GM10847 (cell line): Measurements from ENCODE around the gene TBX20.

ENCODE experiments used
- POLR2A ChIP-seq: IDR thresholded peaks from 2 replicates; pipeline ENCODE4 v1.6.1; 2011; ENCODE audit not compliant: insufficient read length; ENCODE audit errors: extremely low read depth

Gene TBX20, protein sequence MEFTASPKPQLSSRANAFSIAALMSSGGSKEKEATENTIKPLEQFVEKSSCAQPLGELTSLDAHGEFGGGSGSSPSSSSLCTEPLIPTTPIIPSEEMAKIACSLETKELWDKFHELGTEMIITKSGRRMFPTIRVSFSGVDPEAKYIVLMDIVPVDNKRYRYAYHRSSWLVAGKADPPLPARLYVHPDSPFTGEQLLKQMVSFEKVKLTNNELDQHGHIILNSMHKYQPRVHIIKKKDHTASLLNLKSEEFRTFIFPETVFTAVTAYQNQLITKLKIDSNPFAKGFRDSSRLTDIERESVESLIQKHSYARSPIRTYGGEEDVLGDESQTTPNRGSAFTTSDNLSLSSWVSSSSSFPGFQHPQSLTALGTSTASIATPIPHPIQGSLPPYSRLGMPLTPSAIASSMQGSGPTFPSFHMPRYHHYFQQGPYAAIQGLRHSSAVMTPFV

DNA sequence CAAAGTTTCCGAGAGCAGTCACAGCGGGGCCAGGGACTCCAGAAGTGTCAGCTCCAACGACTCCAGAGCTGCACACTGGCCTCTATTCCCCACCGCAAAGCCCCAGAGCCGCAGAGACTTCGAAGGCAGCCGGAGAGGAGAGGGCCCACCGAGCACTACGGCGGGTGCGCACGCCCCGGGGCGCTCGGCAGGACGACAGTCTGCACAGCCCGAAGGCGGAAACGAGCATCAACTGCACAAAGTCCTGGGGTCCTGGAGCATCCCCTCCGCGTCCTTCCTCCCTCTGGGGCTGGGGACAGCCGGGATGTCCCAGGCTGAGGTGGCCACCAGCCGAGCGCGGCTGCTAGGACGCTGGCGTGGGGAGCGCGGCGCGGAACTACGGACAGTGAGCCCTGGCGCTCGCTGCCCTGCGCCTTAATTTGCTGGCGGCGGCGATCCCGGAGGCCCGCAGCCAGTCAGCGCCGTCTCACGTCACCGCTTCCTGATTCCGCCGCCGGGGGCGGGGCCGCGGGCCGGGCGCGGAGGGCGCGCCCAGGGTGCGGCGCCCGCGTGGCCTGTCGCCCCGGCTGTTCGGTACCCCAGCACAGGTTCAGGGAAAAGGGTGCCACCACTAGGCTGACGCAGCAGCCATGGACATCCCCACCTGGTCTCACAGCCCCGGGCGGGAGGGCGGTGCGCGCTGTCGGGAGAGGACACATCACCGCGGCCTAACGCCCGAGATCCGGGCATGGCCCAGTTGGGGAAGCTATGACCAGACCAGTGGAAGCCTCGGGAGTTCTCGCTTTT is at the start of gene TBX20:
Gene TBX20 (minus strand): TSS at position 391 of the 786 bp plus-strand sequence. CDS start 480 bp downstream, outside the sequence.
- TF ChIP-seq POLR2A, result no peak

DNA sequence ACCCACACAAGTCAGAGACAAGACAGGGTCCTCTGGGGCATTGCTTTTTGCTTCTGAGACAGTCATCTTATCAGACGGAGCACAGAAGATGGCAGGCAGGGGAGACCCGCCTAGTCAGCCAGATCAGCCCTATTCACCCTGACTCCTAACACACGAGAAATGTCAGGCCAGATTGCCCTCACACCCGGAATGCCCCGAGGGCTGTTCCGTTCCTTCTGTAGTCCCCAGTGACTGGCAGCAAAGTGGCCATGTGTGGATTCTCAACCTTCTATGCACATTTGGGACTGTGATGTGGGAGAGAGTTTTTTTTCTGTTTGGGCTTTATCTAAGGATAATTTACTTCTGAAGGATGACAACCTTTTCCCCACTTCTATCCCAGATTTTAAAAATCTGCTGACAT is 35.5 kb upstream of the TBX20 start:
- no peak for TF ChIP-seq POLR2A

DNA sequence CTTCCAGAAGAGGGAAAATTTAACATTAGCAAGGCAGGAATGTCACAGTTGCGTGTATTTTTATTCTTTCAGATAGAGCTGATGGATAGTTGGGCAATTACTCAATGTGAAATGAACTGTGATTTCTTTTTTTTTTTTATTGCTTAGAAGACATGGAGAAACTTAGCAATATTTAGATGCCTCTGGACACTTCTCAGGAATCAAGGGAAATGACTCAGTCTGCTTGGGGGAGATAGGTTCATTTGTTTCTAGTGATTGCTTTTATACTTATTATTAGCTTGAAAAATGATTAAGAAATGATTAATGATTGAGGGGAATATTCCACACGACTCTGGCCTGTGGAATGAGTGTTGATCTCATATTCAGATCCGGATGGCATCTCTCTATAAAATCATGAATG is 33.1 kb upstream of the TBX20 start:
- TF ChIP-seq POLR2A, result no peak

DNA sequence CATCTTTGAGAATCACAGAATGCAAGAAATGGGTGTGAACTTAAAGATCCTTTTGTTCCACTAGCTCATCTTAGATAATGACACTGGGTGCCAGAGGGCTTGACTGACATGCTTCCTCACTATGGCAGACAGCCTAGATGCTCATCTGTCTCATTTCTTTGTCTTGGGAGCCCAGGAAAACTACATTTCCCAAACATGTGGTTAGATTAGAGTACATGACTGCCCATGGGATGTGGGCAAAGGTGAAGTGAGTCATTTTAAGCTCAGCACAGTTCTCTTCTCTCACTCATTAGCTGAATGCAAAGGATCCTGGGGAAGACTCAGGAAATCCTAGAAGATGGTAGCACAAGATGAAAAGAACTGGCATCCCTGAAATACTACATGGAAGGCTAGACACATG is 32.5 kb upstream of the TBX20 start:
- TF ChIP-seq POLR2A, result no peak

DNA sequence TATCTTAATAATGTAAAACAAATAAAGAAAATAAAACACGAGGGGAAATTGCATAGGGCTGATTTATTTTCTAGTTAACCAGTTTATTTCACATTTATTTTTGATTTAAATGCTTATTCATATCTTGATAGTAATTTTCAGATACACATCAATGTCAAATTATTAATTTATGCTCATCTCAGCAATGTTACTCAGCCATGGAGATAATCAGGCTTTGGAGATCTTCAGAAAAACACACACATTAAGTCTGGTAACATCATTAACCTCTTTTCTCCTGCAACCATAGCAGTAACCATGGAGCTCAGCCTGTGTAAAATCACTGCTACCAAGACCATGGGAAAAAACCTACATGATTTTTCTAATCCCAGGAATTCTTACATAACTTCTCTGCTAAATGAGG is 31.9 kb upstream of the TBX20 start:
- no peak for TF ChIP-seq POLR2A

DNA sequence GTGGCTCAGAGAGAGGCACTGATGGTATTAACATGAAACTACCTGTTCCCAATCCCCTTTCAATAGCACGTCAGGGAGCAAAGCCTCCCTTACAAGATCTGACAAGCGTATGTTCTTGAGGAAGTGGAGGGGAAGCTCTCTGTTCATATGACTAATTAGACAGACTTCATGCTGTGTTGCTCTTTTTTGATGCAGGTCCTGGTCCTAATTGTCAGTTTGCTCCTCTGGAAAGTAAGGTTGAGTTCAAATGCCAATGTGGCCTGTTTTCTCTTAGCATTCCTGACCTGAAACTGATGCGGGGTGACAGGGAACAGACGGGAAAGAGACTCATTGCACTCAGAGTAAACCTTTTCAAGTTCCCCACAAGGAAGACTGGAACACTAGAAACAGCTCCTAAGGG is 27.0 kb upstream of the TBX20 start:
- no peak for TF ChIP-seq POLR2A

DNA sequence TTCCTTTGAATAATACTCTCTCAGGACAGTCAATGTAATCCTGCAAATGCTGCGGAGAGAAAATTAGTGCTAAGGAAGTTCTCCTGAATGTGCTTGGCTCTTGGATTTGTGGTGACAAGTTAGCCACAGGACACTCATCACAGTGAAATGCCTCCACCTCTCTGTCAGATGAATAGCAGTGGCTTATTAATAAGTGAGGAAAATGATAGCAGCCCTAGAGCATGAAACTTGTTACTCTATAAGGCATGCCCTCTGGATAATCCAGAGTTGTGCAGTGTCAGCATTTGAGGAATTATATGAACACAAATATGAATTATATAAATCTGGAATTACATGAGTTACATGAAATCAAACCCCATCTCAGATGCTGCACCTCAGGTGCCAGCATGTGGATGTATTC is 23.5 kb upstream of the TBX20 start:
- no peak for TF ChIP-seq POLR2A

DNA sequence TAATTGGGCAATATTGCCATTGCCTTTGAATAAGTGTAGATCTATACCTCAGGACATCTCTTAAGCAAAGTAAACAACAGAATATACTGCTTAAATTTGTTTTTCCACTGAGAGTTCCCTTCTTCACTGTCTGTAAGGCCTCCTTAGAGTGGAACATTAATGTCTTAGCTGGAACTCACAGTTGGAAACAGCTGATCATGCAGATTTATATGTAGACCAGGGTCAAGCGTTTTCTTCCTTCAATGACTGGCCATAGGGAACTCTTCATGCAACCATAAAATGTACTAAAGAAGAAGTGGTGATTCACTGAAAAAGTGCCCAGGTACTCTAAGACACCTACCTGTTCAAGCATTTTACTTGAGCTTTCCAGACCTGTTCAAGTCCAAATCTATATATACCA is 18.3 kb upstream of the TBX20 start:
- TF ChIP-seq POLR2A, result no peak

DNA sequence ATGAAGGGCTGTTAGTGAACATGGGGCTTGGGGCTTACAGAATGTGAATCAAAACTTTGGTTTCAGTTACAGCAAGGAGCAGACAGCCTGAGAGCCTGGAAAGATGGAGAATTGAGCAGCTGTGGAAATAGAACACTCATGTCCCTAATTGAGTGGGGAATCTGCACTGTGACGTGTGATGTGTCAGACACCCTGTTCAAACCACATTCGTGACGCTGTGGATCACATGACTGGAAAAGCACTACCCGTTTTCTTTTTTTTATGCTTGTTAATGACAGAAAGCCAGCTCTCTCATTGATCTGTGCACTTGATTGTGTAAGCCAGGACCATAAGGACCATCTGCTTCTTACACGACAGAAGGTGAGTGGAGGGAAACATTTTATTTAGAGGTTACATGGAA is 15.1 kb upstream of the TBX20 start:
- TF ChIP-seq POLR2A, result no peak

DNA sequence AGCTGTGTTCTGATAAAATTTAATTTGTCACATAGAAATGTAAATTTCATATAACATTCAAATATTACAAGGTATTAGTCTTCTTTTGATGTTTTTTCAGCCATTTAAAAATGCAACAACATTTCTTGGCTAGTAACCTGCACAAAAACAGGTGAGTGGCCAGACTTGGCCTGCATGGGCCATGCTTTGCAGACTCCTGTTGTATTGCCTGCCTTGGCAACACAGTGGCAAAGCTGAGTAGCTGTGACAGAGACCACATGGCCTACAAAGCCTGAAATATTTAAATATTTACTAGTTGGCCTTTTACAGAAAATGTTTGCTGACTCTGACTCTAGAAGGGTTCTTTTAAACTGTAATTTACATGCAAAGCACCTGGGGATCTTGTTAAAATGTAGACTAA is 13.5 kb upstream of the TBX20 start:
- no peak for TF ChIP-seq POLR2A

DNA sequence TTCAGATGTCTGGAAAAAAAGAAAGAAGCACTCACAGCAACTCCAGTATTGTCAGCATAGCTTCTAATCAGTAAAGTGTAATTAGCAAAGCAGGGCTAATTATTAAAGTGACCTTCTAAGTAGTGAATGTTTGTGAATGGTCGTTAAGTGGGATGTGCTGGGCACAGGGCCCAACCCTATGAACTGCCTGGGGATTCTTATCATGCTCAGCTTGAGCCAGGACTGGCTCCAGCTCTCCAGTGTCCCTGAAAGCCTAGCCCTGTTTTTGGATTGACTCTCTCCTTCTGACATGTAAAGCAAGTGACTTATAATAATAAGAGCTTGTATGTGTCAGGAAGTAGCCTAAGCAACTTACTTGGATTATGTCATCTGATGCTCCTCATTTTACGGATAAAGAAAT is 9.5 kb upstream of the TBX20 start:
- no peak for TF ChIP-seq POLR2A

DNA sequence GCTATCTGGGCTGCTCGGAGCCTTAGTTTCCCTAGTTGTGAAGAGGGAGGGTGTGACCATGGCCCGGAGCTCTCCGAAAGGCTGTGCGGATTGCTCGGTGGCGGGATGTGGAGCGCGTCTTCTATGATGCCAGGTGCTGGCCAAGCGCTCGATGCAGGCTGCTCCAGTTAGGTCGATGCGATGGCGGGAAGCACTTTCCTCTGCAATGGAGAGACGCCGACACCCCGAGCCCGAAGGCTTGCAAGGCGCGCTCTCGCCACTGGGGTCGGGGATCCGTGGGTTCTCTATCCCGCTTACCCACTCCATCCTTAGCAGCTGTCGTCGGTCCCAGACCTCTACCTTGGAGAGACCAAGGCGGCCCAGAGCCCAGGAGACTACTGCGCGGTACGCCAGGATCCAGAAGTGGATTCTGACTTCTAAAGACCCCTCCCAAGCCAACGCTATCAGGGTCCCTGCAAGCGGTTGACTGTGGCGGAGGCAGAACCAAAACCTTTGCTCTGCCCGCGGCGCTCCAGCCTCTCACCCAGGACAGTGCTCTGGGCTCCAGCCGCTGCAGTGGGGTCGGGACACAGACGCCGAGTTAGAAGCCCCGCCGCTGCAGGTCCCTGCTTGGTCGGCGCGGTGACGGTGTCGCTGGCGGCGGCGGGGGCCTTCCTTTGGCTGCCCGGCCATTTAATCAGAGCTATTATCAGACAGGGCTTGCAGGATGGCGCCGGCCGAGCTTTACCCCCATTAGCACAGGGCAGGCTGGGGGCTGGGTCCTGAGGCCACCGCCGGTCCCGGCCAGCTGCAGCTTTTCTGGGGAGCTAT is 7.8 kb upstream of the TBX20 start:
- no peak for TF ChIP-seq POLR2A

DNA sequence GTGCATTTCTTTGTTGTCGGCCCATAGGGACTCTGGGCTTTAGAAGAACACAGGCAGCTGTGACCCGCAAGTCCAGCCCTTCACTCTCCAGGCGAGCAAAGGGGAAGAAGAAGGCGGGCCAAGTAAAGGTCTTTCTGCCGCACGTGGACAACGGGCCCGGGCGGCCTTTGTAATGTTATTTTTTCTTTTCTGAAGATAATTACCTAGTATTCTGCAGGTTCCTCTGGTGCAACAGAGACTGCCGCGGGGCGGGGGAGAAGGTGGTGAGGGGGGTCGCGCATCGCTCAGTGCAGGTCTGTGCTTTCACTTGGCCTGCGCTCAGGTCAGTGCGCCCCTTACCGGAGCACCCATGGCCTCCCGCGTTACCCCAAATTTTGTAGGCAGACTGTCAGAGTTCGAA is 7.1 kb upstream of the TBX20 start:
- TF ChIP-seq POLR2A, result no peak

DNA sequence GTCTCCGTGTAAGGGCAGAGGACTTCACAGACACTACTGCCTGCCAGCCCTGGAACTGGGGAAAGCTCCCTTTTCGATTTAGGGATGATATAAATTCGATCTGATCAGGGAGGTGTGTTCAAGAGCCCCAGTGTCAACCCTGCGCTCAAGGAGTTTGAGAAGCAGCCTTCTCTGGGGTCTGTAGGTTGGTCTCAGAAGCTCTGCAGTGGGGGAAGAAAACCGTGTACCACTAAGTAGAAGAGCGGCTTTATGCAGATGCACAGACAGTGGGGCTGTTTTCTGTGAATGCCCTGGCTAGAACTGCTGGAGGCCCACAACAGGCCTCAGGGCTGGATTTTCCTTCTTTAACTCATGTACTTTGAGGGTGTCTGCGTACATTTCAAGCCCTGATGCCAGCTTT is 6.3 kb upstream of the TBX20 start:
- no peak for TF ChIP-seq POLR2A

DNA sequence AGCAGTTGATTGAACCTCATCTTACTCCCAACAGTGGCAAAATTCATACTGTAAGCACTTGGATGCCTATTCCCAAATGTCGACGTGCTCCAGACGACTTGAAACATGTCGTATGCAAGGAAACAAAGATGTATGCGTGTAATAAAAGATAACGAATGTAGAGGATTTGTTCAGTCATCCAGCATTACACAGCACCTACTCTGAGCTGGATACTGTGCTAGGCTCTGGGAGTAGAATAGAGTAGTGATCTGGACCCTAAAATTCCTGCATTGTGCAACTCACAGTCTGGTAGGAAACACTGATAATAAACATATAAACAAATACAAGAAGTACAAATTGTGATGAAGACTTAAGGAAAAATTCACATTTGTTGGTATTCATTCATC is 5.6 kb upstream of the TBX20 start:
- TF ChIP-seq POLR2A, result no peak
